ENCODE measurements around the gene MARCHF2.

Gene MARCHF2

GRCh38 chr19:8389891-8390616, 23.1 kb upstream of the MARCHF2 start, which contains the start of gene RAB11B:
Gene RAB11B, plus strand, starts transcription at chr19:8390360. Its CDS starts 57 bp downstream, at chr19:8390417.
- peaks cover 5% of the 10 kb centered on the region; the same call in 1 of the 2 replicates for H4K20me1 ChIP-seq (ENCODE audit: control insufficient read depth, insufficient read depth, low read depth, low read length)
- TF ChIP-seq EZH2phosphoT487 (IDR thresholded peaks at IDR 0.05; ENCODE audit: borderline replicate concordance, low read length), result no peak
- TF ChIP-seq CTCF (IDR thresholded peaks at IDR 0.05; ENCODE audit: low read depth, low read length, poor library complexity, severe bottlenecking), result no peak
- peak within 1 kb of the TSS; percentile 87 for H3K4me3 ChIP-seq (ENCODE audit: low read length)
- peaks cover 45% of the 10 kb centered on the region for H3K79me2 ChIP-seq (ENCODE audit: control insufficient read depth, low read length)
- peak within 1 kb of the TSS; percentile 73 for H3K4me2 ChIP-seq (ENCODE audit: low read length)
- H3K27ac ChIP-seq (ENCODE audit: low read depth, low read length), result peak within 1 kb of the TSS; percentile 84
- H3F3A ChIP-seq (ENCODE audit: control insufficient read depth, insufficient read depth), result no peaks in the 10 kb centered on the region
- no peaks in the 10 kb centered on the region for H3K9me2 ChIP-seq (replicated peaks; ENCODE audit: control insufficient read depth, low read length)
- peaks cover 3% of the 10 kb centered on the region; the same call in 1 of the 2 replicates for H3K36me3 ChIP-seq (ENCODE audit: control insufficient read depth, low read length)
- H3K27me3 ChIP-seq (ENCODE audit: control insufficient read depth, low read length), result no peaks in the 10 kb centered on the region
- H3K9me3 ChIP-seq (ENCODE audit: control insufficient read depth, insufficient read depth, low read length), result no peaks in the 10 kb centered on the region
- peaks cover 16% of the 10 kb centered on the region for H3K4me1 ChIP-seq (ENCODE audit: control insufficient read depth, low read length)

- peak overlapping the region; percentile 87 for H3K4me3 ChIP-seq (ENCODE audit: low read length)
These were observed 22.5 kb upstream of the MARCHF2 start for GRCh38 chr19:8390617-8390981.

GRCh38 chr19:8391198-8392016, 21.7 kb upstream of the MARCHF2 start:
- Histone ChIP-seq H3K79me2 (ENCODE audit: control insufficient read depth, low read length) (peaks cover 51% of the 10 kb centered on the region), H3F3A (ENCODE audit: control insufficient read depth, insufficient read depth) (no peaks in the 10 kb centered on the region), H3K9me3 (ENCODE audit: control insufficient read depth, insufficient read depth, low read length) (no peaks in the 10 kb centered on the region), H3K27me3 (ENCODE audit: control insufficient read depth, low read length) (no peaks in the 10 kb centered on the region), H3K9me2 (replicated peaks; ENCODE audit: control insufficient read depth, low read length) (no peaks in the 10 kb centered on the region), H3K4me1 (ENCODE audit: control insufficient read depth, low read length) (peaks cover 16% of the 10 kb centered on the region), H3K27ac (ENCODE audit: low read depth, low read length) (no peak overlapping the region), H3K36me3 (ENCODE audit: control insufficient read depth, low read length) (peaks cover 3% of the 10 kb centered on the region; the same call in 1 of the 2 replicates), H3K4me3 (ENCODE audit: low read length) (peak overlapping the region; percentile 50), H4K20me1 (ENCODE audit: control insufficient read depth, insufficient read depth, low read depth, low read length) (peaks cover 5% of the 10 kb centered on the region), H3K4me2 (ENCODE audit: low read length) (peak overlapping the region; percentile 49)
- TF ChIP-seq CTCF (IDR thresholded peaks at IDR 0.05; ENCODE audit: low read depth, low read length, poor library complexity, severe bottlenecking), result no peak

More at GRCh38 chr19:8390617-8390981, 22.5 kb upstream of the MARCHF2 start:
- peak overlapping the region; percentile 73 for H3K4me2 ChIP-seq (ENCODE audit: low read length)
- TF ChIP-seq CTCF (IDR thresholded peaks at IDR 0.05; ENCODE audit: low read depth, low read length, poor library complexity, severe bottlenecking) (no peak), EZH2phosphoT487 (IDR thresholded peaks at IDR 0.05; ENCODE audit: borderline replicate concordance, low read length) (no peak)
- H3F3A ChIP-seq (ENCODE audit: control insufficient read depth, insufficient read depth), result no peaks in the 10 kb centered on the region
- H3K4me1 ChIP-seq (ENCODE audit: control insufficient read depth, low read length), result peaks cover 16% of the 10 kb centered on the region
- peaks cover 3% of the 10 kb centered on the region; the same call in 1 of the 2 replicates for H3K36me3 ChIP-seq (ENCODE audit: control insufficient read depth, low read length)
- peak overlapping the region; percentile 84 for H3K27ac ChIP-seq (ENCODE audit: low read depth, low read length)
- H3K27me3 ChIP-seq (ENCODE audit: control insufficient read depth, low read length), result no peaks in the 10 kb centered on the region
- no peaks in the 10 kb centered on the region for H3K9me2 ChIP-seq (replicated peaks; ENCODE audit: control insufficient read depth, low read length)
- no peaks in the 10 kb centered on the region for H3K9me3 ChIP-seq (ENCODE audit: control insufficient read depth, insufficient read depth, low read length)
- H3K79me2 ChIP-seq (ENCODE audit: control insufficient read depth, low read length), result peaks cover 47% of the 10 kb centered on the region
- H4K20me1 ChIP-seq (ENCODE audit: control insufficient read depth, insufficient read depth, low read depth, low read length), result peaks cover 5% of the 10 kb centered on the region; the same call in 1 of the 2 replicates
